CD4-positive, alpha-beta memory T cell (primary cell): Measurements from ENCODE around the gene SLC37A3. TPM values are rescaled to one million over a fixed set of nuclear protein-coding genes. Genes with fewer than 3 reads are reported as not detected.

ENCODE experiments used
- CTCF ChIA-PET: fragments of 350-600 bp; sonication (Branson Sonifier 250); formaldehyde crosslinking; loops from one replicate; lab custom pipeline; 2021; ENCODE audit warnings: inconsistent platforms; ENCODE audit not compliant: partially characterized antibody; lab: Charles Lee
- POLR2A ChIA-PET: fragments of 350-600 bp; sonication (Branson Sonifier 250); formaldehyde crosslinking; loops from one replicate; lab custom pipeline; 2021; ENCODE audit not compliant: partially characterized antibody; lab: Charles Lee
- DNase-seq, 5 donors: peaks; one replicate each; pipeline versions ENCODE4 v3.0.0 to v3.0.0-alpha.2; 2020 to 2022; ENCODE audit warnings: mixed read lengths in 1 of 5
- H3K27ac ChIP-seq: one replicate; pipeline ENCODE4 v1.7.0; 2013; ENCODE audit warnings: low read depth, low read length
- H3K27me3 ChIP-seq: 2 replicates; pipeline ENCODE4 v1.7.0; 2013; ENCODE audit warnings: mild to moderate bottlenecking, low read length, moderate library complexity; ENCODE audit not compliant: insufficient read depth
- H3K36me3 ChIP-seq: 2 replicates; pipeline ENCODE4 v1.7.0; 2013; ENCODE audit warnings: mild to moderate bottlenecking, low read length, moderate library complexity; ENCODE audit not compliant: insufficient read depth
- H3K4me1 ChIP-seq: 2 replicates; pipeline ENCODE4 v1.7.0; 2013; ENCODE audit warnings: mild to moderate bottlenecking, low read length, moderate library complexity; ENCODE audit not compliant: insufficient read depth
- H3K4me3 ChIP-seq, 2 donors: one replicate each; pipeline ENCODE4 v1.7.0; 2013; ENCODE audit warnings: low read length in 2 of 2, mild to moderate bottlenecking in 1 of 2
- H3K9me3 ChIP-seq, 2 donors: one replicate each; pipeline ENCODE4 v1.7.0; 2013; ENCODE audit warnings: low read length in 2 of 2, control low read depth in 1 of 2; ENCODE audit not compliant: control insufficient read depth in 1 of 2
- H3K27ac Mint-ChIP-seq, 7 donors: one replicate each; pipeline ENCODE4 v1.8.0; 2020 to 2021; ENCODE audit warnings: mixed read lengths in 7 of 7, mild to moderate bottlenecking in 6 of 7, inconsistent platforms in 3 of 7, moderate library complexity in 3 of 7
- H3K27me3 Mint-ChIP-seq, 2 donors: one replicate each; pipeline ENCODE4 v1.8.0; 2020 to 2021; ENCODE audit warnings: mixed read lengths in 2 of 2
- H3K36me3 Mint-ChIP-seq, 2 donors: one replicate each; pipeline ENCODE4 v1.8.0; 2020 to 2021; ENCODE audit warnings: mixed read lengths in 2 of 2, inconsistent platforms in 1 of 2, mild to moderate bottlenecking in 1 of 2
- H3K4me1 Mint-ChIP-seq, 4 donors: one replicate each; pipeline ENCODE4 v1.8.0; 2020 to 2021; ENCODE audit warnings: mixed read lengths in 4 of 4, mild to moderate bottlenecking in 1 of 4
- H3K4me3 Mint-ChIP-seq, 8 donors: one replicate each; pipeline ENCODE4 v1.8.0; 2020 to 2021; ENCODE audit warnings: mixed read lengths in 8 of 8, mild to moderate bottlenecking in 7 of 8, moderate library complexity in 6 of 8, inconsistent platforms in 3 of 8
- H3K9me3 Mint-ChIP-seq, 8 donors: one replicate each; pipeline ENCODE4 v1.8.0; 2020 to 2021; ENCODE audit warnings: mixed read lengths in 8 of 8, mild to moderate bottlenecking in 5 of 8, inconsistent platforms in 3 of 8, moderate library complexity in 1 of 8
- intact Hi-C: fragments of 100-400 bp; cut with micrococcal nuclease; formaldehyde crosslinking; loops from one replicate; pipeline ENCODE4 v1.15.1; 2023
- polyA plus RNA-seq, 2 donors: library from polyadenylated mRNA; unstranded; fragments of 300-500 nt; fragmentation: Illumina TruSeq; gene quantifications; one replicate each; pipeline ENCODE4 v1.2.3, GENCODE V29; 2021
- total RNA-seq, 2 experiments: library from RNA; stranded (reverse); gene quantifications; one replicate each; pipeline ENCODE4 v1.2.3, GENCODE V29; 2021

The SLC37A3 gene
- total and polyA plus RNA-seq, 4 experiments from 2014 or later: 15.0 to 42.5 (median 28.3) TPM

DNA sequence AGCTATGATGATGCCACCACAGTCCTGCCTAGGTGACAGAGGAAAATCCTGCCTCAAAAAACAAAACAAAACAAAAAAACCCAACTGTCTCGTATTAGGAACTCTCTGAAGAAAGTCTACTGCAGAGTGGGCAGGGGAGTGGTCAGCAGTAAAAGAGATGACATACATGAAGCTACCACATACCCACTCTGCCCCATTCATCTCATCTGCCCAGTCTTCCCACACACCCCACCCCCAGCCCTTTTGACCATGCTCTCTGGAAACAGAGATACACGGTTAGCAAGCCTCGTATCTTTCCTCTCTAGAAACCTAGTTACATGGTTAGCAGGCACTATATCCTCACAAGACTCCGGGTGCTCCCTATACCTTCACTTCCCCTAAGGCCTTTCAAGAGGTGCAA lies 8.3 kb downstream of the SLC37A3 start:
- Histone ChIP-seq H3K9me3 (no peaks in the 10 kb centered on the region), H3K27ac (no peak overlapping the region), H3K4me3 (no peak overlapping the region), H3K27me3 (no peaks in the 10 kb centered on the region), H3K36me3 (no peaks in the 10 kb centered on the region), H3K4me1 (peaks cover 43% of the 10 kb centered on the region)
- no peak for DNase-seq
- H3K4me3 Mint-ChIP-seq: no peak overlapping the region
- H3K36me3 Mint-ChIP-seq: no peaks in the 10 kb centered on the region
- no peaks in the 10 kb centered on the region for H3K9me3 Mint-ChIP-seq
- H3K27ac Mint-ChIP-seq: peak overlapping the region in 4 of 7 donors; percentile 6 to 67 (median 29)
- intact Hi-C loops: no loop called here
- ChIA-PET POLR2A (no interaction called here), CTCF (interaction anchor here (1.6 kb wide), 1 partner anchor 87 kb away, joined by 3 read pairs; no protein-coding TSS in a partner anchor)
- H3K27me3 Mint-ChIP-seq: no peaks in the 10 kb centered on the region
- peaks cover 5 to 13% (median 8%) of the 10 kb centered on the region in 4 donors for H3K4me1 Mint-ChIP-seq

DNA sequence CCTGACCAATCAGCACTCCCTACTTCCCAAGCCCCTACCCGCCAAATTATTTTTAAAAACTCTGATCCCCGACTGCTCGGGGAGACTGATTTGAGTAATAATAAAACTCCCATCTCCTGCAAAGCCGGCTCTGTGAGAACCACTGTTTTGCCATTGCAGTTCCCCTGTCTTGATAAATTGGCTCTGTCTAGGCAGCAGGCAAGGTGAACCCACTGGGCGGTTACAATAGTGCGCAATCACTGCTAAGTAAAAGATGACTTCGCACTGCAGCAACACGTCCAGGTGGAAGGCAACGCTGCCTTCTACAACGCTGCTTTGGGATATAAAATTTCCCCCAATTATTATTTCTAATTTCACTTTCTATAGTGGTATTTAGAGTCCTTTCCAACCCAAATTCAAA lies 8.9 kb downstream of the SLC37A3 start:
- ChIA-PET POLR2A (no interaction called here), CTCF (interaction anchor here (1.6 kb wide), 1 partner anchor 87 kb away, joined by 3 read pairs; no protein-coding TSS in a partner anchor)
- peaks cover 43% of the 10 kb centered on the region for H3K4me1 ChIP-seq
- H3K4me3 ChIP-seq: no peak overlapping the region
- H3K27me3 ChIP-seq: no peaks in the 10 kb centered on the region
- no peak for DNase-seq
- Mint-ChIP-seq H3K4me3 (peak overlapping the region in 1 of 8 donors; percentile 43), H3K4me1 (peaks cover 5 to 15% (median 10%) of the 10 kb centered on the region in 4 donors), H3K27ac (peak overlapping the region in 4 of 7 donors; percentile 6 to 60 (median 20)), H3K27me3 (no peaks in the 10 kb centered on the region), H3K36me3 (no peaks in the 10 kb centered on the region), H3K9me3 (no peaks in the 10 kb centered on the region)
- no peaks in the 10 kb centered on the region for H3K36me3 ChIP-seq
- H3K9me3 ChIP-seq: no peaks in the 10 kb centered on the region
- no peak overlapping the region for H3K27ac ChIP-seq
- intact Hi-C loops: no loop called here

DNA sequence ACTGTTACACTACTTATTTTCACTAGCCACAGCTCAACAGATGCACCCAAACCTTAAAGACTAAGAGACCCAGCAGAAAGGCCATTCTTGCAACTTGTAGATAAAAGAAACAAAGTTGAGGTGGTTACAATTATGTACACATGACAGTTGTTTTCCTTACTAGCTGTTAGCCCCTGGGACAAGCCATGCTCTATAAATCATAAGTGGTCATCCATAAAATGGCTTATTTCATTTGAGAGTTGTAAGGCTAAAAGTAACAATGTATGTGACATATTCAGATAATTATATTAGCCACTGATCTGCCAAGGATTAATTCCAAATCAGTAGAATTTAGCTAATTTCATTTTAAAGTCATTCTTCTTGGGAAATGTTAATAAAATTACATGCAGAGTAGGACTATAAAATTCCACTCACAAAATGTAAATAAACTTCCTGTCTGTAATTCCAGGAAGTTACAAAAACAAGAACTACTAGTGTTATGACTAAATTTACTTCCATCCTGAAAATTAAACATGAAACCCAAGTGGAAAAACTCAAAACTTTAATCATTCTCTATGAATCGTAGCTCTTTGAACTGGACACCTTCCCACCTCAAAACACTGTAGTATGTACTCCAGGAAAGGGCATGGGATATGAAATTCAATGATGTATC lies 13.3 kb downstream of the SLC37A3 start:
- Mint-ChIP-seq H3K9me3 (no peaks in the 10 kb centered on the region), H3K4me3 (no peak overlapping the region), H3K4me1 (peaks cover 6 to 16% (median 12%) of the 10 kb centered on the region in 4 donors), H3K36me3 (peaks cover 8 to 12% of the 10 kb centered on the region in 2 donors), H3K27ac (no peak overlapping the region), H3K27me3 (no peaks in the 10 kb centered on the region)
- Histone ChIP-seq H3K4me3 (no peak overlapping the region), H3K4me1 (peaks cover 9% of the 10 kb centered on the region), H3K9me3 (no peaks in the 10 kb centered on the region), H3K27me3 (no peaks in the 10 kb centered on the region), H3K27ac (no peak overlapping the region), H3K36me3 (peaks cover 2% of the 10 kb centered on the region)
- intact Hi-C loops: no loop called here
- CTCF ChIA-PET: interaction anchor here (0.6 to 1.3 kb wide), 3 partner anchors 13 to 91 kb away, joined by 3 read pairs; no protein-coding TSS in a partner anchor
- POLR2A ChIA-PET: interaction anchor here (1.4 to 3.4 kb wide), 2 partner anchors 9 to 208 kb away, joined by 3 to 15 read pairs; no protein-coding TSS in a partner anchor
- no peak for DNase-seq

DNA sequence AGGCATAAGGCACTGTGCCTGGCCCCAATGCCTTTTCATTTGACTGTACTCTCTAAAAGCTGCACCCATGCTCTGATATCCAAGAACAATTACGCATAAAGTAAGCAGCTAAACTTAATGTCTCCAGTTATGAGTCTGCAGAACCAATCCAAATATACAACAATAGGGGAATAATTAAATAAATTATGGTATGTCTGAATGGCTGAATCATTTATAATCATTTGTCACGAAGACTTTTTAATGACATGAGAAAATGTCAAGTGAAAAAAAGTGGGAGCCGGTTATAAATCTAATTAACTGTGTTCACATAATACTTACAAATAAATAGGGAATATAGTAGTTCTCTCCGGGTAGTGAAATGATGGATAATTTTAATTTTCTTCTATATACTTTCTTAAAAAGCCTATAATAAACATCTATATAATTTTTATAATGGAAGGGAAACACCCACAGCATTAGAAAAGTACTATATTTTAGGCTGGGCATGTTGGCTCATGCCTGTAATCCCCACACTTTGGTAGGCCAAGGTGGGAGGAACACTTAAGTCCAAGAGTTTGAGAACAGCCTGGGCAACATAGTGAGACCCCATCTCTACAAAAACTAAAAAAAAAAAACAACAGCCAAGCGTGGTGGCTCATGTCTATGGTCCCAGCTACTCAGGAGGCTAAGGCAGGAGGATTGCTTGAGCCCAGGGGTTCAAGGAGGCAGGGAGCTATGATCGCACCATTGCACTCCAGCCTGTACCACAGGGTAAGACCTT lies 14.2 kb downstream of the SLC37A3 start:
- Mint-ChIP-seq H3K9me3 (no peaks in the 10 kb centered on the region), H3K27me3 (no peaks in the 10 kb centered on the region), H3K4me1 (peaks cover 6 to 12% (median 9%) of the 10 kb centered on the region in 4 donors), H3K27ac (peak overlapping the region in 2 of 7 donors; percentile 16 to 68), H3K36me3 (peaks cover 13 to 20% of the 10 kb centered on the region in 2 donors), H3K4me3 (no peak overlapping the region)
- ChIA-PET CTCF (interaction anchor here (0.6 to 1.3 kb wide), 3 partner anchors 7 to 92 kb away, joined by 3 read pairs; no protein-coding TSS in a partner anchor), POLR2A (interaction anchor here (3.4 kb wide), 1 partner anchor 8 kb away, joined by 15 read pairs; no protein-coding TSS in a partner anchor)
- H3K36me3 ChIP-seq: peaks cover 5% of the 10 kb centered on the region
- H3K27me3 ChIP-seq: no peaks in the 10 kb centered on the region
- no peaks in the 10 kb centered on the region for H3K9me3 ChIP-seq
- H3K4me1 ChIP-seq: peaks cover 5% of the 10 kb centered on the region
- intact Hi-C loops: no loop called here
- DNase-seq: no peak
- no peak overlapping the region for H3K4me3 ChIP-seq
- no peak overlapping the region for H3K27ac ChIP-seq

DNA sequence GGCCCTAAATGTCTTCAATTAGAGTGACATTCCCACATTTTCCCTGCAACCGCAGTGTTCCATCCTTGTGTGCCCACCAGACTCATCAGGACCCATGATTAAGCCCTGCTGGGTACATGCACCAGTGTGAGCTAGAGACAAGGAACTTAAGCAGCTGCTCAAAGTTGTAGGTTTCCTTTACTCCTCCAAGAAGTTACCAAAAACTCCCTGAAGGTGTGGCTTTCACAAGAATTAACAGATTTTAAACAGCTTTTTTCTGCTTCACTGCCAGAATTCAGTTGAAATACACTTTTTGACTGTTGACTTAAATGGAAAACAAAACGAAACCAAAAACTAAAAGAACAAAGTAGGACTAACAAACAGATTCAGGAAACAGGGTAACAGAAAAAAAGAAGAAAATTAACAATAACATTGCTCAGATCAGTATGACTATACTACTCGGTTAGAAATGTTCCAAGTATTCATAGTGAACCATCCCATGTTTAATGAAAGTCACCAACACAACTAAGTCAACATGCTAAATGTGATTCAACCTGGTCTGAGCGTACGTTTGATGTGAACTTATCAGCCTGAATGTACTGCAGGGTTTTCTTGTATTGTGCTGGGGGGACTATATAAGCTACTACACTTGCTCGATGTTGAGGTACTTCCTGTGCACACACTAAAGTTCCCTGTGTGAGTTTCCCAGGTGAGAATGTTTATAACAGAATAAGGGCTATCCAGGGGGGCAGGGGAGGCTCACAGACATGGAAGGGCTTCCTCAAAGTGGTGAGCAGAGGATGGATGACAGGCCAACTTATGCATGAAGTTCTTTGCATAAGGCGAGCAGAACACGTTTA lies 22.2 kb downstream of the SLC37A3 start:
- intact Hi-C loops: no loop called here
- no peaks in the 10 kb centered on the region for H3K9me3 ChIP-seq
- Mint-ChIP-seq H3K4me3 (peak overlapping the region; percentile 75 to 99 (median 86)), H3K36me3 (peaks cover 12 to 22% of the 10 kb centered on the region in 2 donors), H3K27ac (peak overlapping the region; percentile 84 to 97 (median 93)), H3K9me3 (no peaks in the 10 kb centered on the region), H3K27me3 (no peaks in the 10 kb centered on the region), H3K4me1 (peaks cover 10 to 23% (median 13%) of the 10 kb centered on the region in 4 donors)
- POLR2A ChIA-PET: interaction anchor here (0.8 to 3.0 kb wide), 9 partner anchors 10 to 1017 kb away, joined by 3 to 15 read pairs (median 6); partner anchors contain the start of genes LUC7L2, RAB19 and SLC37A3
- H3K36me3 ChIP-seq: peaks cover 5% of the 10 kb centered on the region
- CTCF ChIA-PET: interaction anchor here (0.9 to 2.8 kb wide), 8 partner anchors 10 to 123 kb away, joined by 3 to 10 read pairs (median 4); partner anchors contain the start of gene SLC37A3
- peak in 4 of 5 donors; percentile 30 to 48 (median 40) for DNase-seq
- peak overlapping the region; percentile 14 to 56 for H3K4me3 ChIP-seq
- H3K27me3 ChIP-seq: no peaks in the 10 kb centered on the region
- peak overlapping the region; percentile 59 for H3K27ac ChIP-seq
- peaks cover 15% of the 10 kb centered on the region for H3K4me1 ChIP-seq

DNA sequence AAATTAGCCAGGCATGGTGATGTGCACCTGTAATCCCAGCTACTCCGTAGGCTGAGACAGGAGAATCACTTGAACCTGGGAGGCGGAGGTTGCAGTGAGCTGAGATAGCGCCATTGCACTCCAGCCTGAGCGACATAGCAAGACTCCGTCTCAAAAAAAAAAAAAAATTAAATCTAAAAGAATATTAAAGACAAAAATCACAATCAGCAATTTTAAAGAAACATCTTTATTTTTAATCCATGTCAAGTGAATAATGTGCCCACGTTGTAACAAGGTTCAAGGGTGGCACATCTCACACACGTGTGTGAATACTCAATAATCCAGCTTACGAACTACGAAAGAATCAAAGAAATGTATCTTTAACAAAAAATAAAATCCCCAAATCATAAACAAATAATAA lies 23.0 kb downstream of the SLC37A3 start:
- peaks cover 12 to 25% of the 10 kb centered on the region in 2 donors for H3K36me3 Mint-ChIP-seq
- no peaks in the 10 kb centered on the region for H3K27me3 Mint-ChIP-seq
- H3K27ac Mint-ChIP-seq: peak overlapping the region; percentile 84 to 97 (median 93)
- H3K4me1 Mint-ChIP-seq: peaks cover 10 to 23% (median 14%) of the 10 kb centered on the region in 4 donors
- H3K4me3 Mint-ChIP-seq: peak overlapping the region in 7 of 8 donors; percentile 81 to 99 (median 89)
- Histone ChIP-seq H3K4me1 (peaks cover 15% of the 10 kb centered on the region), H3K27me3 (no peaks in the 10 kb centered on the region), H3K9me3 (no peaks in the 10 kb centered on the region), H3K4me3 (peak overlapping the region; percentile 14 to 56), H3K27ac (peak overlapping the region; percentile 59), H3K36me3 (peaks cover 5% of the 10 kb centered on the region)
- POLR2A ChIA-PET: interaction anchor here (1.1 to 3.0 kb wide), 7 partner anchors 11 to 1016 kb away, joined by 5 to 15 read pairs (median 8); partner anchors contain the start of genes LUC7L2, RAB19 and SLC37A3
- intact Hi-C loops: no loop called here
- DNase-seq: no peak
- no peaks in the 10 kb centered on the region for H3K9me3 Mint-ChIP-seq
- CTCF ChIA-PET: interaction anchor here (0.7 to 2.8 kb wide), 8 partner anchors 11 to 122 kb away, joined by 3 to 10 read pairs (median 4); partner anchors contain the start of gene SLC37A3
